HG03196 (cell line): ENCODE results near the gene KRT72.

Experiments used
- ATAC-seq: cut with Tn5 transposase; IDR thresholded peaks from one replicate; pipeline ENCODE4 v1.9.1; 2021; ENCODE audit not compliant: unreplicated experiment

The KRT72 gene

GRCh38 chr12:52600941-52601481, at the start of gene KRT72:
Gene KRT72 (minus strand): TSS chr12:52601463. CDS start chr12:52601452, 11 bp downstream.
- no peak for ATAC-seq

- no peak for ATAC-seq
Measured at GRCh38 chr12:52650520-52651081, 49.3 kb upstream of the KRT72 start.

DNA sequence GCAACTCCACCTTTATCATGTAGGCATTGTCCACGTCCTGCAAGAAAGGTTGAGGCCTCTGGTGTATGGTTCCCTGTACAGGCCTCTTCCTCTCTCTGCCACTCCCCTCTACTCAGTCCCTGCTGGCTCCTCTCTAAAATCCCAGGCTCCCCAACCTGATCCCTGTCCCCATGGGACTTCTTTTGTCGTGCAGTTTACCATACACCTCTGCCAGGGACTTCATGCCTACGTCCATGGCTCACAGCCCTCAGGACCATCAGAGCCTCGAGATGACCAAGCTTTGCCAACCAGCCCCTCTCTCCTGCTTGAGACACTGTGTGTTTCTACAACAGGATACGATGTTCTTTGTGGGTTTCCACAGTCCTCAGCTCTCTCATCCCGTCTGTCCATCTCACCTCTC, 47.8 kb upstream of the KRT72 start:
- no peak for ATAC-seq

GRCh38 chr12:52648012-52648550, 46.8 kb upstream of the KRT72 start:
- ATAC-seq, result no peak

GRCh38 chr12:52647601-52648000, 46.3 kb upstream of the KRT72 start:
- ATAC-seq, result no peak

DNA sequence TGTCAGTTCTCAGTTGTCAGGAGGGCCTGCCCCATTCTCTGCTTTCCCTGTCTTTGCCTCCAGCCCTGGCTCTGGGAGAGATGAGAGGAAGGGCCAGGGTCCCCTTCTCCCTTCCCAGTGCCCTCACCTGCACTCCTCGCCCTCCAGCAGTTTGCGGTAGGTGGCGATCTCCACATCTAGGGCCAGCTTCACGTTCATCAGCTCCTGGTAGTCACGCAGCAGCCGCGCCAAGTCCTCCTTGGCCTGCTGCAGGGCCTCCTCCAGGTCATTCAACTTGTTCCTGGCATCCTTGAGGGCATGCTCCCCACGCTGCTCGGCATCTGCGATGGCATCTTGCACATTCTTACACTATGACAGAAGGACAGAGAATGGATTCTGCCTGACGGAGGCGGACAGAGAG, 45.4 kb upstream of the KRT72 start:
- ATAC-seq, result no peak

DNA sequence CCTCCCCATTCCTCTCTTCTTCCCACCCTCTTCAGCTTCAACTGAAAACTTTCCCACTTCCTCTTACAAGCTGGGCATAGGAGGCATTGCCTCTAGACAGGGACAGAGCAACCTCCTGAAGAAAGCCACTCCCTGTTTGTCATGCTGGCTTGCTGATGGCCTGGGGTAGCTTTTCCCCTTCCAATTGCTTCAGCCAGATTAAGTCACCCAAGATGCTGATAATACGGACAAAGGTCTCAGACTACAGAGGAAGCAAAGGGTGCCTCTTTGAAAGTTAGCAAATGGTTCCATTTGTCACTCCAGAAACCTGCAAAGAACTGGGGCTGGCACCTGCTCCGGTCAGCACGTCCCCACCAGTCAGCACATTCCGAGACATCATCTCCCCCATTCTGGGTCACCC, 44.7 kb upstream of the KRT72 start:
- no peak for ATAC-seq

DNA sequence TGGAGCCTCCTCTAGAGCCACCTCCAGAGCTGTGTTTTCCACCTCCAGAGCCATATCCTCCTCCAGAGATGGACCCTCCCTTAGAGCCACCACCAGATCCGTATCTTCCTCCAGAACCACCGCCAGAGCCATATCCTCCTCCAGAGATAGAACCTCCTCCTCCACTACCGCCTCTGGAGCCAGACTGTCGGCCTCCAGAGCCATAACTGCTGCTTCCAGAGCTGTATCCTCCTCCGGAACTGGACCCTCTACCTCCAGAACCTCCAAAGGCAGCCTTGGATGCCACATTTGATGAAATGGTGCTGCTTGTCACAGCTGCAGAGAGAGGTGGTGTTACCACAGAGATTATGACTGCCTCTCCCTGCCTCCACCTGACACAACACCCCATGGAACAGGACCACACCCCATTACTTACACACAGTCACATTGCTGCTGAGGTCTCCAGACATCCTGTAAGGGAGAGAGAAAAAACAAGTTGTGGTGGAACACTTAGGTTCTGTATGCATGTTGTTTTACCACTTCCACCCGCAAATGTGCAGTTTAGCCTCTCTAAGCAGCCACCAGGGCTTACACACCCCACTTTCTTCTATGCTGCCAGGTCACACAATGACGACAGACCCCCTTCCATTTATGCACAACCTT, 44.0 kb upstream of the KRT72 start:
- no peak for ATAC-seq

DNA sequence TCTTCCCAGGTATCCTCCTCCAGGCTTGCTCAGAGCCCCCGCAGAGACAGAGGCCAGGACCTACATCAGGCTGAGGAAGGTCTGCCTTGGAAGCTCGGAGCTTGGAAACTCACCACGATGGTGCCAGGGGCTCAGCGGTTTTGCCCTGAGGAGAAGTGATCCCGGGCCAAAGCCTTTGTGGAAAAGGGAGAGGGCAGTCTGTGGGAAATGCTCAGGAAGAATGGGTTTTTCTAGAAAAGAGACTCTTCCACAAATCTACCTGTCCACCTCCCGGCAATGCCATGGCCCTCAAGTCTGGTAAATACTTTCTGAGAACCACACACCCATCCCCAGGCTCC, 42.8 kb upstream of the KRT72 start:
- ATAC-seq, result no peak

- ATAC-seq, result no peak
Measured at GRCh38 chr12:52643233-52644077, 42.2 kb upstream of the KRT72 start.

GRCh38 chr12:52641468-52641867, 40.2 kb upstream of the KRT72 start:
- no peak for ATAC-seq

GRCh38 chr12:52637299-52637698, 36.0 kb upstream of the KRT72 start:
- ATAC-seq, result no peak

DNA sequence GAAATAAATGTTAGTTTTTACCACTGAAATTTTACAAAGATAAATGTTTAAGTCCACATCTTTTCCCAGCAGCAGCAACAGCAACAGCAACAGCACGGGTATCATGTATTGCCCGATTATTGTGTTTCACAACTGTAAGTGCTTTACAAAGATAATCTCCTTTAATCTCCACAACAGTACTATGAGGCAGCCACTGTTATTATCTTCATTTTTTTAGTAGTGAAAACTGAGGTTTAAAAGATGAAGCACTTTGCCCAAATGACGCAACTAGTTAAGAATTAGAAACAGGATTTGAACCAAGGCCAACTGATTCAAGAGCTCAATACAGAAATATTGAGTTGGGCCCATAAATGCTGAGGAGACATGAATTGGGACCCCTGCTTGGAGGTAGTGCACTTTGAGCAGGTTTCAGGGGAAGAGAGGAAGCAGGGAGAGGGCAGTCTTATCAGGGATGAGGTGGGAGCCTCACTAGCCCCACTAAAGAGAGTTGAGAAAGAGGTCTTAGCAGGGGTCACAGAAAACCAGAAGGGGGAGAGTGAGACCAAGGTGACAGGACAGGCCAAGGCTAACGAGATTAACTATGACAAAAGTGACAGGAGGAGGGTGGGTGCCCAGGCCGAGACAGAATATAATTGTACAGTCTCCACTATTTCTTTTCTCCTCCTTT, 35.5 kb upstream of the KRT72 start:
- no peak for ATAC-seq

GRCh38 chr12:52636189-52636588, 34.9 kb upstream of the KRT72 start:
- ATAC-seq, result no peak

- no peak for ATAC-seq
Measured at GRCh38 chr12:52634266-52635056, 33.2 kb upstream of the KRT72 start.

- ATAC-seq, result no peak
Measured at GRCh38 chr12:52633383-52633782, 32.1 kb upstream of the KRT72 start.

- no peak for ATAC-seq
Measured at GRCh38 chr12:52632656-52633055, 31.4 kb upstream of the KRT72 start.

DNA sequence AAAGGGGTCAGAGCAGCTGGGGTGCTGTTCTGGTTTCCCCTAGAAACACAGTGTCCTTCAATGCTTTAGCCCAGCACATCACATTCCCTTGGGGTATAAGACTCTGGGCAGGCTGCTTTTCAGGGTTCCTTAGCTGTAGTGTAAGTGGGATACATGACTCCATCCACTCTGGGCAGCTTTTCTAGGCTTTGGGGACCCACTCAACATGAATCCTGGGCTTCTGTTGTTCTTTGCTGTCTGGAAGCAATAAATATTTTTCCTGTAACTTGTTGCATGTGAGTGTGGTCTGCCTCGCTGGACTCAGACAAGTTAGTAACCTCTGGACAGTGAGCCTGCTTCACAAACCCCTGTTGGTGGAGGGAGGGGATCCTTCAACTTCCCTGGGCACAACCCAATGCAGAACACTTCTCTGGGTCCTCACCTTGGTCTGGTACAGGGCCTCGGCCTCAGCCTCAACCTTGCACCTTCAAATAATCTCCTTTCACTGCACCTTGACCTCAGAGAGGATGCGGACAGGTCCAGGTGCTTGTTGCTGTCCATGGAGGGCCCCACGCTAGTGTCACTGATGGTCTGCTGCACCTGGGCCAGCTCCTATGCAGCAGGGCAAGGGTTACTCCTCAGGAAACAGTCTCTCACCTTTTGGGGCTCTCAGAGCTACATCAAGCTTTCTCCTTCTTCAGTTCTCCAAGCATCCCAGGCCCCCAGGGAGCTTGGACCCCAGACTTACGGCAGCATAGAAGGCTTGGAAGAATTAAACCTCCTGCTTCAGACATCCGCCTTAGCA, 30.6 kb upstream of the KRT72 start:
- no peak for ATAC-seq

GRCh38 chr12:52631264-52631663, 30.0 kb upstream of the KRT72 start:
- no peak for ATAC-seq
